Suprapubic skin (tissue), 4 donors: ENCODE data around the gene ACVR1.

Source experiments
- CTCF ChIP-seq, 2 donors: fragments of 200-600 bp in 1 of 2; fragments of 450-650 bp in 1 of 2; sonication (generic) in 1 of 2; IDR thresholded peaks; one replicate each; pipeline ENCODE4 v1.5.1; 2016 to 2019; ENCODE audit warnings: antibody characterized with exemption in 2 of 2, mild to moderate bottlenecking in 1 of 2, moderate library complexity in 1 of 2
- EP300 ChIP-seq: sonication (generic); formaldehyde crosslinking; IDR thresholded peaks from one replicate; pipeline ENCODE4 v1.6.1; 2017; ENCODE audit warnings: antibody characterized with exemption
- POLR2A ChIP-seq, 2 donors: fragments of 450-650 bp; IDR thresholded peaks; one replicate each; pipeline ENCODE4 v1.6.1; 2017; ENCODE audit warnings: antibody characterized with exemption in 2 of 2, mild to moderate bottlenecking in 2 of 2, moderate library complexity in 2 of 2
- POLR2AphosphoS5 ChIP-seq, 3 donors: sonication (generic); formaldehyde crosslinking; IDR thresholded peaks; one replicate each; pipeline ENCODE4 v1.6.1; 2017; ENCODE audit warnings: antibody characterized with exemption in 3 of 3

DNA sequence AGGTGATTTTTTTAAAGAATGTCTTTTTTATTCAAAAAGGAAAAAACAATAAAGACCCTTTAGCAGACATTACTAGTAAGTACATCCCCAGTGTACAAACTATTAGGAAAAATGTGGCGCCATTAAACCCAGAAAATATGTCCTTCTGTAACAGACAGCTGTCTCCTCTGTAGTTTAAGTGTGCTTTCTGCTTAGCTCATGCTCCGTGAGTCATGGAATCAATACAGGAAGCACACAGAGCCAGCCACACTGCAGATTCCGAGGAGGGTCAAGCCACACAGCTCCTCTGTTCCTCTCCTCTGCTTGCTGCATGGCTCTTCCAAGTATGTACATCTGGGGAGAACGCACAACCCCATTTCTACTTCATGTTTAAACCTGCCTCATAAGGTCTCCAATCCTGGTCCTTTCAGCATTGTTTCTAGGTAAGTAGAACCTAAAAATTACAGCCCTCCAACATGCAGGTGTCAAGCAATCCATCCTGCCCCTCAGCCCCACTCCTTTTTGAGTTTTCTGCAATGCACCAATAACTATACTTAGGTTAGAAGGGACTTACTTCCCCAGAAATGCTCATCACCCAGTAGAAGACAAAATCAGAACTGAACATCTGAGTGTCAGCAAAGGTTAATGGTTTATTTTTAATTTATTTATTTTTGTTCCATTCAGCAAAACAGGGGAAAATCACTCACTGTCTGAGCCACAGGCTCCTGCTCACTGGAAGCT lies 37.5 kb downstream of the ACVR1 start:
- TF ChIP-seq POLR2A (IDR thresholded peaks at IDR 0.05) (no peak), EP300 (no peak), POLR2AphosphoS5 (IDR thresholded peaks at IDR 0.05) (no peak), CTCF (IDR thresholded peaks at IDR 0.05) (no peak)
